GM12878 (cell line): ENCODE measurements around the gene PRICKLE3. TPM values are rescaled to one million over a fixed set of nuclear protein-coding genes. Genes with fewer than 3 reads are reported as not detected.

ENCODE experiments used
- BCLAF1 ChIP-seq: fragments of 450-650 bp; IDR thresholded peaks from 2 replicates; pipeline ENCODE4 v1.6.1; 2017; ENCODE audit warnings: antibody characterized with exemption, mild to moderate bottlenecking, moderate library complexity
- EED ChIP-seq: sonication (generic); IDR thresholded peaks from 2 replicates; pipeline ENCODE4 v1.6.1; 2016; ENCODE audit warnings: antibody characterized with exemption, low read depth
- MTA3 ChIP-seq: IDR thresholded peaks from 2 replicates; pipeline ENCODE4 v1.6.1; 2012; ENCODE audit warnings: low read length, inconsistent platforms, borderline replicate concordance
- PAX5 ChIP-seq: IDR thresholded peaks from 2 replicates; pipeline ENCODE4 v1.6.1; 2011; ENCODE audit warnings: low read depth, low read length, borderline replicate concordance
- RBBP5 ChIP-seq: fragments of 200-600 bp; sonication (generic); conservative IDR thresholded peaks from 2 replicates; pipeline ENCODE4 v1.6.1; 2016
- RELB ChIP-seq: fragments of 450-650 bp; IDR thresholded peaks from 2 replicates; pipeline ENCODE4 v1.6.1; 2017; ENCODE audit warnings: low read depth, mild to moderate bottlenecking, moderate library complexity
- ZBED1 ChIP-seq: IDR thresholded peaks from 2 replicates; pipeline ENCODE4 v1.6.1; 2016; ENCODE audit warnings: borderline replicate concordance
- polyA plus RNA-seq, 11 experiments: library from polyadenylated mRNA; depleted of rRNA in 4 of 11; unstranded in 6 of 11; stranded (reverse) in 5 of 11; fragments of >200 nt; fragmentation: Nextera tagmentation in 4 of 11; fragmentation: Illumina TruSeq in 1 of 11; extraction: Ambion mirVana in 4 of 11; extraction: Trizol in 1 of 11; gene quantifications; 1 replicate in 1 of 11; 2 replicates in 10 of 11; pipeline versions ENCODE4 v1.2.1 to v1.2.3, GENCODE V29; 2011 to 2016; ENCODE audit warnings: inconsistent platforms in 2 of 11, missing spikeins in 2 of 11, low read depth in 1 of 11
- total RNA-seq, 4 experiments: library from RNA; depleted of rRNA in 3 of 4; stranded (reverse); fragments of >200 nt in 3 of 4; fragmentation: Illumina TruSeq in 1 of 4; extraction: Trizol in 1 of 4; gene quantifications; 2 replicates each; pipeline versions ENCODE4 v1.2.1 to v1.2.3, GENCODE V29; 2013 to 2021
- TF ChIP-seq, protein P1 (sequence below): fragments of 450-650 bp; formaldehyde crosslinking; IDR thresholded peaks from 2 replicates; pipeline ENCODE4 v1.4.0; 2022; ENCODE audit warnings: mild to moderate bottlenecking, moderate library complexity

PRICKLE3 gene
- total and polyA plus RNA-seq, 10 of the 15 experiments (the other 5 are each of a cell fraction or from before 2014, with no cell fraction given) = 0.69 to 17.4 (median 7.6) TPM

GRCh38 chrX:49166914-49167739, 19.0 kb downstream of the PRICKLE3 start (continued):
- TF ChIP-seq ZBED1 (0 out of 2 replicates have a peak, but pooled peaks have one; percentile 29), RBBP5 (no peak), PAX5 (0 out of 2 replicates have a peak, but pooled peaks have one; percentile 9), MTA3 (0 out of 2 replicates have a peak, but pooled peaks have one; percentile 17), BCLAF1 (no peak), RELB (0 out of 2 replicates have a peak, but pooled peaks have one; percentile 29), EED (peak; percentile 27; the same call in 1 of the 2 replicates)
- TF ChIP-seq, protein P1, sequence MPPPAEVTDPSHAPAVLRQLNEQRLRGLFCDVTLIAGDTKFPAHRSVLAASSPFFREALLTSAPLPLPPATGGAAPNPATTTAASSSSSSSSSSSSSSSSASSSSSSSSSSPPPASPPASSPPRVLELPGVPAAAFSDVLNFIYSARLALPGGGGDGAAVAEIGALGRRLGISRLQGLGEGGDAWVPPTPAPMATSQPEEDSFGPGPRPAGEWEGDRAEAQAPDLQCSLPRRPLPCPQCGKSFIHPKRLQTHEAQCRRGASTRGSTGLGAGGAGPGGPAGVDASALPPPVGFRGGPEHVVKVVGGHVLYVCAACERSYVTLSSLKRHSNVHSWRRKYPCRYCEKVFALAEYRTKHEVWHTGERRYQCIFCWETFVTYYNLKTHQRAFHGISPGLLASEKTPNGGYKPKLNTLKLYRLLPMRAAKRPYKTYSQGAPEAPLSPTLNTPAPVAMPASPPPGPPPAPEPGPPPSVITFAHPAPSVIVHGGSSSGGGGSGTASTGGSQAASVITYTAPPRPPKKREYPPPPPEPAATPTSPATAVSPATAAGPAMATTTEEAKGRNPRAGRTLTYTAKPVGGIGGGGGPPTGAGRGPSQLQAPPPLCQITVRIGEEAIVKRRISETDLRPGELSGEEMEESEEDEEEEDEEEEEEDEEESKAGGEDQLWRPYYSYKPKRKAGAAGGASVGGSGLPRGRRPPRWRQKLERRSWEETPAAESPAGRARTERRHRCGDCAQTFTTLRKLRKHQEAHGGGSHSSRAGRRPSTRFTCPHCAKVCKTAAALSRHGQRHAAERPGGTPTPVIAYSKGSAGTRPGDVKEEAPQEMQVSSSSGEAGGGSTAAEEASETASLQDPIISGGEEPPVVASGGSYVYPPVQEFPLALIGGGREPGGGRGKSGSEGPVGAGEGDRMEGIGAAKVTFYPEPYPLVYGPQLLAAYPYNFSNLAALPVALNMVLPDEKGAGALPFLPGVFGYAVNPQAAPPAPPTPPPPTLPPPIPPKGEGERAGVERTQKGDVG (CRISPR knock-in tag) = no peak
